Activated effector memory CD4-positive, alpha-beta T cell treated with anti-CD3 and anti-CD28 coated beads, Interleukin-2, amount 50 U/mL, for 16 hours (primary cell): Measurements from ENCODE around the gene SMIM14.
A peak's percentile ranks its signal among the peaks of the same experiment; 100 is the strongest.
"Not testable (repeated sequence)": the region's sequence is repeated elsewhere in the genome, so short reads cannot be mapped to it uniquely, and the experiment has no call there.

Source experiments
- DNase-seq: peaks from one replicate; pipeline ENCODE4 v3.0.0-alpha.2; 2020

Gene SMIM14

GRCh38 chr4:39642885-39643552 lies 4.4 kb upstream of the SMIM14 start:
- DNase-seq = no peak

DNA sequence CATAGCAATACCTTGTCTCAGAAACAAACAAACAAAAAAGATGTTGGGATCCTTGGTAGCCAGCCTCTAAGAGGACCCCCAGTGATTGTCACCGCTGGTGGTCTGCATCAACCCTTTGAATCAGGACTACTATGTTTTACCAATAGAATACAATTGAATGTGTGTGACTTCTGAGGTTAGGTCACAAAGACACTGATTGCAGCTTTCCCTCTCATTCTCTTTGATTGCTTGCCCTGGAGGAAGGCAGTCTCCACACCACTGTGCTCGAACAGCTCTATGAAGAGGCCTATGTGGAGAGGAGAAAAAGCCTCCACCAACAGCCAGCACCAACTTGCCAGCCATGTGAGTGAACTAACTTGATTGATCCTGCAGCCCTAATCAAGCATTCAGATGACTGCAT lies 2.8 kb upstream of the SMIM14 start:
- no peak for DNase-seq

GRCh38 chr4:39637586-39638353 lies 895 bp downstream of the SMIM14 start:
- peak; percentile 71 for DNase-seq

DNA sequence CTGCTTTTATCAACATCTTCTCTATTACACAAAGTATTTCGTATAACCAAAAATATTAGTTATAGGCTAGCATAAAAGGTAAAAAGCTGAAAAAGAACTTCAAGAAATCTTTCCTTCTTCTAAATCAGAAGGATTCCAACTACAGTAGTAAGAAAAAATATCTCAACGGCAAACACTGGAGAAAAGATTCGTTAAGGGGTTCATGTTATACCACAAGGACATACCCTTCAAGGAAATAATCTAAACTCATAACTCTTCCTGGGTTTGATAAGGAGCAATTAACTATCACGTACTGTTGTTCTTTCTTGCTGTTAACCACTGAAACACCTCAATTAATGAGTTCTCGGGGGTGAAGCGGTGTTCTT lies 1.5 kb downstream of the SMIM14 start:
- no peak for DNase-seq

GRCh38 chr4:39636531-39637184 lies 2.0 kb downstream of the SMIM14 start:
- no peak for DNase-seq

DNA sequence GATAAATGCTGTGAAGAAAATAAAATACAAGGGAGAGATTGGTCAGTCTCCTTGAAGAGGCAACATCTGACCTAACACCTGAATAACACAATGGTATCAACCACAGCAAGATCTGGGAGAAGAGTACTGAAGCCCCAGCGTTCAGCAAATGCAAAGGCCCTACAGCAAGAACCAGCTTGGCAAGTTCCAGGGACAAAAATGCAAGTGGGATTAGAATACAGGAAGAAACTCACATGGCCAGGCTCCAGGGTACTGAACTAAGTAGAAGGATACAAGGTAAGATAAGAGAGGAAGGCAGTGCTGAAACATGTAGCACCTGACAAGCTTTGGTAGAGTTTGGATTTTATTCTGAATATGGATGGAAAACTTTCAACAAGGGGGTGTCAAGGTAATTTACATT lies 3.6 kb downstream of the SMIM14 start:
- DNase-seq = no peak

GRCh38 chr4:39631700-39632079 lies 7.0 kb downstream of the SMIM14 start:
- no peak for DNase-seq

DNA sequence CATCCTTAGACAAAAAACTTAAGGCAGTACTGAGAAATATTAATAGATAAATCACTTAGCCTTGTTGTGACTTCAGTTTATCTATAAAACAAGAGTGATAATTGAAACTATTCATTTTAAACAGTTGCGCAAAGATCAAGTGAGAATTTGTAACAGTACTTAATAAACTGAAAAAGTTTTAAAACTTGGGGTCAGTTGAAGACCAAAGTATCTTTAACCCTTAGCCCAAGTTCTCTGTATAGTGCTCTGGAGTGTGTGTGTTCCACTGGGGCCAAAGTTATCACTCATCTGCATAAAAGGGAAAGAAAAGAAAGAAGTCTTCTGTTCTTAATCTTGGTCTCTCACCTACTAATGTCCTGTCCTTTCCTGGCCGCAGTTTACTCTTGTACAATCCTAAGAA lies 11.3 kb downstream of the SMIM14 start:
- no peak for DNase-seq

DNA sequence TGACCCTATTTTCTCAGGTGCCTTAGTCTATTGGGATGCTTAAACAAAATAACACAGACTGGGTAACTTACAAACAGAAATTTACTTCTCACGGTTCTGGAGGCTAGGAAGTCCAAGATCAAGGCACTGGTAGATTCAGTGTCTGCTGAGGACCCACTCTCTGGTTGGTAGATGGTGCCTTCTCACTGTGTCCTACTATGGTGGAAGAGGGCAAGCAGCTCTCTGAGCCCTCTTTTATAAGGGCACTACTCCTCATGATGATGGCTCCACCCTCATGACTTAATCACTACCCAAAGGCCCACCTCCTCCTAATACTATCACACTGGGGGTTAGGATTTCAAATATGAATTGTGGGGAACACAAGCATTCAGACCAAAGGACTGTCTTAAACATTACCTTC lies 11.8 kb downstream of the SMIM14 start:
- no peak for DNase-seq

DNA sequence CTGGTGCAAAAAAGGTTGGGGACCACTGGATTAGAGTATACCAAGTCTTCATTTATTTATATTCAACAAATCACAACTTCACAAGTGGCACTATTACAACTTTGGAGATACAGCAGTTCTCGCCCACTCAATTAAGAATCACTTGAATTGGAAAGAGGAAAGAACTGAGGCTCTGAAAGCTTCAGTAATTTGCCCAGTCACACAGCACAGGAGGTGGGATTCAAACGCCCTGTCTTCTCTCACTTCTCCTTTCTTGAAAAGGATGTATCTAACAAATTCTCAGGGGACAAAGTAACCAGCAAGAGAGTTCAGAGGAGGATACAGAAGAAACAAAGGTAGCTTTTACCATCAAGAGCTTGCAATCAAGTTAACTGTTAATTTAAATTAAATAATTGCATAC lies 12.4 kb downstream of the SMIM14 start:
- no peak for DNase-seq

DNA sequence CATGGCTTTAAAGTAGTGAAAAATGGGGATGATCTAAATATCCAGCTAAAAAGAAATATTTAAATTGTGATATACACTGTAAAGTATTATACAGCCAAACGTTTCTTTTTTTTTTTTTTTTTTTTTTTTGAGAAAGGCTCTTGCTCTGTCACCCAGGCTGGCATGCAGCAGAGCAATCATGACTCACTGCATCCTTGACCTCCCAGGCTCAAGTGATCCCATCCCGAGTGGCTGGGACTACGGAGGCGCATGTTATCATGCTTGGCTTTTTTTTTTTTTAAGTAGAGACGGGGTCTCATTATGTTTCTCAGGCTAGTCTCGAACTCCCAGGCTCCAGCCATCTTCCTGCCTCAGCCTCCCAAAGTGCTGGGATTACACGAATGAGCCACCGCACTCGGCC lies 17.1 kb downstream of the SMIM14 start:
- DNase-seq = no peak

- DNase-seq = no peak
Measured at GRCh38 chr4:39620551-39621313, 17.9 kb downstream of the SMIM14 start.

- DNase-seq = no peak
Measured at GRCh38 chr4:39617534-39617933, 21.1 kb downstream of the SMIM14 start.

GRCh38 chr4:39616651-39617050 lies 22.0 kb downstream of the SMIM14 start:
- DNase-seq = no peak

- DNase-seq = not testable (repeated sequence)
Measured at GRCh38 chr4:39616112-39616511, 22.6 kb downstream of the SMIM14 start.

DNA sequence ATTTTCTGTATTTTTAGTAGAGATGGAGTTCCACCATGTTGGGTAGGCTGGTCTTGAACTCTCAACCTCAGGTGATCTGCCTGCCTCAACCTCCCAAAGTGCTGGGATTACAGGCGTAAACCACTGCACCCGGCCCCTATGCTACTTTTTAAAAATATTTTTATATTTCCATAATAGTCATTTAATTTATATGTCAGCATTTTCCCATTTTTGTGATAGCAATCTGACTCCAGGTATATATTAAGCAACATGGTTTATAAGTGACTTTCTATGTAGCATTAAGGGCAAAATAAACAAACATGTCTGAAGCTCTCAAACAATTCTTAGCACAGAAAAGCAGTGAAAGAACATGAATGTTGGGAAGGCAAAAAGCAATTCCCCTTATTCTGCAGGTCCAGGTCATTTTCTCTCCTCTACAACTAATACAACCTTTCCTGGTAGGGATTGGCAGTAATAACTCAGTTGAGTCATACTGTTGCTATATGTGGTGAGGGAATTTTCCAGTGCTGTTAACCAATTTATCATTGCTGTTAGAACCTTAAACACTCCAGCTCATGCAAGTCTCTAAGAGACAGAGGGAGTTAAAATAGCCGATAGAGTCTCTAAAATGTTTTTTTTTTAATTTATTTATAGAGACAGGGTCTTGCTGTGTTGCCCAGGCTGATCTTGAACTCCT lies 24.0 kb downstream of the SMIM14 start:
- no peak for DNase-seq

DNA sequence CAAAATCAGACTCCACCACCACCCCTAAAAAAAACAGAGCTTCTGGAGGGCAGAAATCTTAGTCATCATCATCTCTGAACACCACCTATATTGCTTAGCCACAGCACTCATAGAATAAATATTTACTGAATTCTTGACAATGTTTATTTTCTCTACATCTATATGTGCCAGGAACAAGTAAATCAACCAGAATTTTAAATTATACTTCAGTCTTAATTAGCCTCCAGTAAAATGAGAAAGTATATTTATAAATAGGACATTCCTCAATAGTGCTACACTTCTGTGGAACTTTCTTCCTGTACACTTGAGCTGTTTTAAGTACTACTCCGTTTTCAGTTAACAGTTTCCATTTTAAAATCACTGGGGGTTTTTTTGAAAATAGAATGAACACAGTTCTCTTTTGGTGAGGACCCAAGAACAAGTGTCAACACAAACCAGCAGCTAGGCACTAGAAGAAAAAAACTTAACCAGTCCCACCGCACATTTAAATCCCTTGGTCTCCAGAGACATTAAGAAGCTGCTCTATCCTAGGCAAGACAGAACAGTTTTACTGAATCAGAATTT lies 25.5 kb downstream of the SMIM14 start:
- no peak for DNase-seq

DNA sequence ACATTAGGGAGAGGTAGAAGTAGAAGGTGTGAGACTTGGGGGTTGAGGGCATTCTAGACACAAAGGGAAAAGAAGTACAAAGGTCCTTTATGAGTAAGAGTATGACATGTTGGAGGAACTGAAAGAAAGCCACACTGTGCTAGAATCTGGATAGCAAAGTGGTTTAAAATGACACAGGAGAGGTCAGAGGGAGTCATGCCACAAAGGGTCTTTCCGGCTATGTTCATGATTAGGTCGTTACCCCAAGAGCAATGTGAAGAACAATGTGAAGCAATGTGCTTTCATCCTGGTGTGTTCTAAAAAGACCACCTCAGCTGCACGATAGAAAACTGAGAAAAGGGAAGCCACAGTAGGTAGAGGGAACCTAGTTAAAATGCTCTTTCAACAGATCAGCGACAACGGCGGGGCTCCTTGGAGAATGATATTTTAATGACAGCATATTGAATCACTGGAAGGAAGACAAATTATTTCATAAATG lies 29.2 kb downstream of the SMIM14 start:
- no peak for DNase-seq

DNA sequence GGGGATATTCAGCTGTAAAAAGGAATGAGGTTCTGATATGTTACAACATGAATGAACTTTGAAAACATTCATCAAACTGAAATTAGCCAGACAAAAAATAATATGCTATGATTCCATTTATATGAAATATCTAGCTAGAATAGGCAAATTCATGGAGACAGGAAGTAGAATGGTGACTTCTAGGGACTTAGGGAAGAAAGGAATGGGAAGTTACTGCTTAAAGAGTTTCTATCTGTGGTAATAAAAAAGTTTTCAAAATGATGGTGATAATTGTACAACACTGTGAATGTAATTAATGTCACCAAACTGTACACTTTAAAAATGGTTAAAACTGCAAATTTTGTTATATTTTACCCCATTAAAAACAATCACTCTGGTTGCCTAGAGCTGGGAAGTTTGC lies 30.2 kb downstream of the SMIM14 start:
- no peak for DNase-seq

GRCh38 chr4:39606747-39607146 lies 31.9 kb downstream of the SMIM14 start:
- no peak for DNase-seq

- no peak for DNase-seq
Measured at GRCh38 chr4:39597695-39598381, 40.8 kb downstream of the SMIM14 start.

DNA sequence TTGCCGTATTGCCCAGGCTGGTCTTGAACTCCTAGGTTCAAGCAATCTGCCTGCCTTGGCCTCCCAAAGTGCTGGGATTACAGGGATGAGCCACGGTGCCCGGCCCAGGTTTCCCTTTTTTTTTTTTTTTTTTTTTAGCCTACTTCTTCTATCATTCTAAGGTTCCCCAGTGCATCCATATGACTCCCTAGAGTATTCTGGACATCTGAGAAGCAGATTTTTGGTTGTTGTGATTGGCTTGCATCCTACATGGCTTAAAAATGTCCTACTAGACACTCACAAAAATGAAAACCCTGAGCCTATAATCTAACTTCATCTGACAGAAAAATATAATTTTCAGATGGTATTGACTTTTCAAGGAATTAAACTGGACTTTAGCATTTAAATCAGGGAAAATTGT lies 41.7 kb downstream of the SMIM14 start:
- no peak for DNase-seq
